Mesenchymal stem cell (in vitro differentiated cells and primary cell): ENCODE measurements around the gene PRR29.

ENCODE experiments used
- DNase-seq: peaks from one replicate; pipeline ENCODE4 v3.0.0-alpha.2; 2013
- H2AFZ ChIP-seq: one replicate; pipeline ENCODE4 v1.6.1; 2013; ENCODE audit warnings: low read depth, mild to moderate bottlenecking, control low read depth, inconsistent platforms, low read length, moderate library complexity
- H2AK5ac ChIP-seq: 2 replicates; pipeline ENCODE4 v1.6.1; 2013; ENCODE audit warnings: low read length, moderate library complexity, mild to moderate bottlenecking, inconsistent platforms; ENCODE audit not compliant: severe bottlenecking
- H2BK120ac ChIP-seq: one replicate; pipeline ENCODE4 v1.6.1; 2013; ENCODE audit warnings: low read depth, mild to moderate bottlenecking, inconsistent platforms, low read length, moderate library complexity
- H2BK12ac ChIP-seq, 2 experiments: one replicate each; pipeline ENCODE4 v1.6.1; 2013; ENCODE audit warnings: inconsistent platforms in 2 of 2, low read length in 2 of 2, mild to moderate bottlenecking in 2 of 2, moderate library complexity in 2 of 2, control low read depth in 1 of 2
- H2BK15ac ChIP-seq: one replicate; pipeline ENCODE4 v1.6.1; 2013; ENCODE audit warnings: mild to moderate bottlenecking, low read depth, inconsistent platforms; ENCODE audit not compliant: poor library complexity, severe bottlenecking
- H2BK5ac ChIP-seq: 2 replicates; pipeline ENCODE4 v1.6.1; 2013; ENCODE audit warnings: low read depth, mild to moderate bottlenecking, low read length, control low read depth, inconsistent platforms; ENCODE audit not compliant: poor library complexity, severe bottlenecking
- H3K14ac ChIP-seq, 2 experiments: one replicate each; pipeline ENCODE4 v1.6.1; 2013; ENCODE audit warnings: inconsistent platforms in 2 of 2, low read length in 2 of 2, control low read depth in 1 of 2, mild to moderate bottlenecking in 1 of 2, moderate library complexity in 1 of 2
- H3K18ac ChIP-seq, 2 experiments: one replicate each; pipeline ENCODE4 v1.6.1; 2013; ENCODE audit warnings: inconsistent platforms in 2 of 2, low read length in 2 of 2, control low read depth in 1 of 2, low read depth in 1 of 2, mild to moderate bottlenecking in 1 of 2
- H3K23ac ChIP-seq, 2 experiments: one replicate each; pipeline ENCODE4 v1.6.1; 2013; ENCODE audit warnings: inconsistent platforms in 2 of 2, low read length in 2 of 2, mild to moderate bottlenecking in 2 of 2, moderate library complexity in 2 of 2, control low read depth in 1 of 2
- H3K27ac ChIP-seq: 2 replicates; pipeline ENCODE4 v1.5.1; 2013; ENCODE audit warnings: mild to moderate bottlenecking, moderate library complexity, low read length, control low read depth, inconsistent platforms; ENCODE audit not compliant: poor library complexity, severe bottlenecking
- H3K27me3 ChIP-seq, 2 experiments: 2 replicates each; pipeline versions ENCODE4 v1.6.1 to v1.7.0; 2013; ENCODE audit warnings: low read length in 2 of 2, mild to moderate bottlenecking in 2 of 2, moderate library complexity in 2 of 2, control low read depth in 1 of 2, inconsistent platforms in 1 of 2; ENCODE audit not compliant: control insufficient read depth in 1 of 2, insufficient read depth in 1 of 2
- H3K36me3 ChIP-seq, 2 experiments: 2 replicates each; pipeline versions ENCODE4 v1.6.1 to v1.7.0; 2013; ENCODE audit warnings: low read length in 2 of 2, control low read depth in 1 of 2, inconsistent platforms in 1 of 2, low read depth in 1 of 2, mild to moderate bottlenecking in 1 of 2; ENCODE audit not compliant: insufficient read depth in 2 of 2, control insufficient read depth in 1 of 2
- H3K4ac ChIP-seq, 2 experiments: one replicate each; pipeline ENCODE4 v1.6.1; 2013; ENCODE audit warnings: inconsistent platforms in 2 of 2, low read length in 2 of 2, mild to moderate bottlenecking in 2 of 2, moderate library complexity in 2 of 2, control low read depth in 1 of 2, low read depth in 1 of 2
- H3K4me1 ChIP-seq: 2 replicates; pipeline ENCODE4 v1.6.1; 2013; ENCODE audit warnings: low read depth, low read length, control low read depth; ENCODE audit not compliant: control insufficient read depth, insufficient read depth
- H3K4me2 ChIP-seq: 2 replicates; pipeline ENCODE4 v1.6.1; 2013; ENCODE audit warnings: low read length, mild to moderate bottlenecking, inconsistent platforms; ENCODE audit not compliant: poor library complexity, severe bottlenecking
- H3K4me3 ChIP-seq, 2 experiments: 2 replicates each; pipeline versions ENCODE4 v1.5.1 to v1.7.0; 2013; ENCODE audit warnings: low read length in 2 of 2, mild to moderate bottlenecking in 2 of 2, control low read depth in 1 of 2, low read depth in 1 of 2; ENCODE audit not compliant: insufficient read depth in 1 of 2
- H3K79me1 ChIP-seq: replicated peaks from 2 replicates; pipeline ENCODE4 v1.6.1; 2013; ENCODE audit warnings: mild to moderate bottlenecking, control low read depth, low read length, inconsistent platforms; ENCODE audit not compliant: poor library complexity, severe bottlenecking
- H3K9ac ChIP-seq: 2 replicates; pipeline ENCODE4 v1.7.0; 2013; ENCODE audit warnings: mild to moderate bottlenecking, low read length, moderate library complexity
- H3K9me3 ChIP-seq: 2 replicates; pipeline ENCODE4 v1.7.0; 2013; ENCODE audit warnings: mild to moderate bottlenecking, low read length; ENCODE audit not compliant: control insufficient read depth
- H4K8ac ChIP-seq: one replicate; pipeline ENCODE4 v1.6.1; 2013; ENCODE audit warnings: inconsistent platforms, mild to moderate bottlenecking, low read length, moderate library complexity
- H4K91ac ChIP-seq: one replicate; pipeline ENCODE4 v1.6.1; 2013; ENCODE audit warnings: mild to moderate bottlenecking, low read length, inconsistent platforms
- WGBS: methylation state at CpG from one replicate; pipeline ENCODE4 v1.1.7; 2013; ENCODE audit warnings: mixed read lengths; 5-methylcytosine and 5-hydroxymethylcytosine counted together

PRR29 gene

GRCh38 chr17:63956296-63956920 lies 41.7 kb upstream of the PRR29 start:
- Histone ChIP-seq H3K4me2 (no peak overlapping the region), H2AK5ac (no peak overlapping the region), H4K91ac (no peak overlapping the region), H3K4me1 (peaks cover under 1% of the 10 kb centered on the region), H3K79me1 (no peaks in the 10 kb centered on the region), H3K4ac (no peak overlapping the region), H2BK15ac (no peak overlapping the region), H2AFZ (no peak overlapping the region), H3K27me3 (peaks cover 20 to 48% of the 10 kb centered on the region in 2 experiments), H3K9me3 (no peaks in the 10 kb centered on the region), H3K9ac (no peak overlapping the region), H3K18ac (no peak overlapping the region), H2BK120ac (no peak overlapping the region), H4K8ac (no peak overlapping the region), H3K4me3 (no peak overlapping the region), H3K36me3 (no peaks in the 10 kb centered on the region), H2BK5ac (no peak overlapping the region), H2BK12ac (no peak overlapping the region), H3K14ac (no peak overlapping the region), H3K23ac (no peak overlapping the region), H3K27ac (no peak overlapping the region)
- peak; percentile 33 for DNase-seq
- WGBS: 91% methylated on average over 4 of the region's 5 CpGs

- no peak for DNase-seq
- Histone ChIP-seq H4K91ac (no peak overlapping the region), H4K8ac (no peak overlapping the region), H3K23ac (no peak overlapping the region), H3K14ac (no peak overlapping the region), H3K18ac (peak overlapping the region in 1 of 2 experiments; percentile 32), H2BK15ac (no peak overlapping the region), H3K27ac (no peak overlapping the region), H3K9ac (no peak overlapping the region), H3K4me3 (no peak overlapping the region), H3K27me3 (peaks cover 20 to 23% of the 10 kb centered on the region in 2 experiments), H3K36me3 (no peaks in the 10 kb centered on the region), H2BK12ac (no peak overlapping the region), H2AK5ac (no peak overlapping the region), H3K4me1 (peaks cover 2% of the 10 kb centered on the region), H2BK5ac (no peak overlapping the region), H3K4ac (no peak overlapping the region), H2BK120ac (no peak overlapping the region), H3K4me2 (no peak overlapping the region), H2AFZ (no peak overlapping the region), H3K79me1 (no peaks in the 10 kb centered on the region), H3K9me3 (no peaks in the 10 kb centered on the region)
- WGBS: 83% methylated on average over 9 of the region's 9 CpGs
Observed at GRCh38 chr17:63960006-63960405, 38.1 kb upstream of the PRR29 start.

GRCh38 chr17:63960430-63960829 lies 37.7 kb upstream of the PRR29 start:
- Histone ChIP-seq H3K36me3 (no peaks in the 10 kb centered on the region), H3K9me3 (no peaks in the 10 kb centered on the region), H3K14ac (no peak overlapping the region), H3K4me2 (no peak overlapping the region), H2BK12ac (no peak overlapping the region), H3K27ac (no peak overlapping the region), H3K4ac (no peak overlapping the region), H2AK5ac (no peak overlapping the region), H4K8ac (no peak overlapping the region), H2BK120ac (no peak overlapping the region), H3K4me1 (peaks cover 2% of the 10 kb centered on the region), H3K23ac (no peak overlapping the region), H3K27me3 (peaks cover 20% of the 10 kb centered on the region in 2 experiments), H3K4me3 (no peak overlapping the region), H2AFZ (no peak overlapping the region), H4K91ac (no peak overlapping the region), H2BK5ac (no peak overlapping the region), H3K18ac (no peak overlapping the region), H2BK15ac (no peak overlapping the region), H3K79me1 (no peaks in the 10 kb centered on the region), H3K9ac (no peak overlapping the region)
- no peak for DNase-seq
- whole genome bisulfite sequencing: 9% methylated on average over 7 of the region's 7 CpGs

- no peak overlapping the region for H2BK12ac ChIP-seq
- H2AFZ ChIP-seq: no peak overlapping the region
- H4K91ac ChIP-seq: no peak overlapping the region
- no peak overlapping the region for H3K4ac ChIP-seq
- H3K27ac ChIP-seq: no peak overlapping the region
- H3K9me3 ChIP-seq: no peaks in the 10 kb centered on the region
- no peak overlapping the region for H3K14ac ChIP-seq
- no peak overlapping the region for H3K23ac ChIP-seq
- H3K36me3 ChIP-seq: no peaks in the 10 kb centered on the region
- H3K79me1 ChIP-seq: no peaks in the 10 kb centered on the region
- 11% methylated on average over 37 of the region's 37 CpGs for WGBS
- H3K4me1 ChIP-seq: peaks cover 2% of the 10 kb centered on the region
- no peak overlapping the region for H2BK15ac ChIP-seq
- H3K4me3 ChIP-seq: no peak overlapping the region
- H2BK5ac ChIP-seq: no peak overlapping the region
- H4K8ac ChIP-seq: no peak overlapping the region
- no peak overlapping the region for H2AK5ac ChIP-seq
- peak overlapping the region in 1 of 2 experiments; percentile 28 for H3K18ac ChIP-seq
- peak; percentile 78 for DNase-seq
- no peak overlapping the region for H2BK120ac ChIP-seq
- H3K27me3 ChIP-seq: peaks cover 20 to 23% of the 10 kb centered on the region in 2 experiments
- no peak overlapping the region for H3K4me2 ChIP-seq
- no peak overlapping the region for H3K9ac ChIP-seq
Observed at GRCh38 chr17:63961355-63962212, 36.6 kb upstream of the PRR29 start.
